Measurements from ENCODE around the gene MMP24. TPM values are rescaled to one million over a fixed set of nuclear protein-coding genes. Genes with fewer than 3 reads are reported as not detected.
"Not testable (repeated sequence)": the region's sequence is repeated elsewhere in the genome, so short reads cannot be mapped to it uniquely, and the experiment has no call there.

Gene MMP24
- polyA plus RNA-seq, 6 donors from 2014 or later = 0.05 to 0.09 (median 0.08) TPM; not detected in 1

DNA sequence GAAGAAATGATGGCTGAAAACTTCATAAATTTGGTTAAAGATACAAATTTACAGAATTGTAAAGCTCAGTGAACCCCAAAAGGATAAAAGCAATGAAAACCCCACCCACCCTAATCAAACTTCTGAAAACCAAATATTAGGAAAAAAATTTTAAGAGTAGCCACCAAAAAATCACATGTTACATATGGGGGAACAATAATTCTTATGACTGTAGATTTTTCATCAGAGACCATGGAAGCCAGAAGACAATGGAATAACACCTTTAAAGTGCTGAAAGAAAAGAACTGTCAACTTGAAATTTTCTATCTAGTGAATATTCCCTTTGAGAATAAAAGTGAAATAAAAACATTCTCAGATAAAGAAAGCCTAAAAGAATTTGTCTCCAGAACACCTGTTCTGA is 30.2 kb upstream of the MMP24 start:
- Mint-ChIP-seq H3K4me3 (no peak overlapping the region), H3K9me3 (peaks cover 0 to 30% (median 24%) of the 10 kb centered on the region in 7 donors), H3K36me3 (peaks cover 18 to 28% of the 10 kb centered on the region in 2 donors), H3K27me3 (no peaks in the 10 kb centered on the region), H3K27ac (no peak overlapping the region), H3K4me1 (no peaks in the 10 kb centered on the region)
- DNase-seq (no peak), ATAC-seq (ENCODE audit: low read depth in 2 of 2) (no peak)

DNA sequence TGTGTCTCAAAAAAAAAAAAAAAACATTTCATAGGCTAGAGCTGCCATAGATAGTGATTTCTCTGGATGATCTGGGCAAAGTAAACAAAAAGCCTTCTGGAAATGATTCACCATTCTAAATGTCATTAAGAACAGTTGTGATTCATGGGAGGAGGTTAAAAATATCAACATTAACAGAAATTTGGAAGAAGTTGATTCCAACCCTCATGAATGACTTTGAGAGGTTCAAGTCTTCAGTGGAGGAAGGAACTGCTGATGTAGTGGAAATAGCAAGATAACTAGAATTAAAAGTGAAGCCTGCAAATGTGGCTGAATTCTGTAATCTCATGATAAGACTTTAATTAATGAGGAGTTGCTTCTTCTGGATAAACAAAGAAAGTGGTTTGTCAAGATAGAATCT is 26.8 kb upstream of the MMP24 start:
- Mint-ChIP-seq H3K27me3 (no peaks in the 10 kb centered on the region), H3K9me3 (peaks cover 0 to 26% (median 22%) of the 10 kb centered on the region in 7 donors), H3K4me3 (no peak overlapping the region), H3K27ac (no peak overlapping the region), H3K4me1 (no peaks in the 10 kb centered on the region), H3K36me3 (peaks cover under 1 to 22% of the 10 kb centered on the region in 2 donors)
- no peak for DNase-seq
- ATAC-seq (ENCODE audit: low read depth in 2 of 2) = no peak

DNA sequence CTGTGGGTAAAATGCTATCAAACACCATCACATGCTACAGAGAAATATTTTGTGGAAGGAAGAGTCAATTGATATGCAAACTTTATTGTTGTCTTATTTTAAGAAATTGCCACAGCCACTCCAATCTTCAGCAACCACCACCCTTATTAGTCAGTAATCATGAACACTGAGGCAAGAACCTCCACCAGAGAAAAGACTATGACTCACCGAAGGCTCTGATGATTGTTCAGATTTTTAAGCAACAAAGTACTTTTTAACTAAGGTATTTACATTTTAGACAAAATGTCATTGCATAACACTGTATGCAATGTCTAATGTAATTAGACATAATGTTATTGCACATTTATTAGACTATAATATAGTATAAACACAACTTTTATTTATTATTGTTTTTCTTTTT is 26.2 kb upstream of the MMP24 start:
- Mint-ChIP-seq H3K4me3 (no peak overlapping the region), H3K9me3 (peaks cover 0 to 24% (median 19%) of the 10 kb centered on the region in 7 donors), H3K27ac (no peak overlapping the region), H3K4me1 (no peaks in the 10 kb centered on the region), H3K27me3 (no peaks in the 10 kb centered on the region), H3K36me3 (peaks cover 0 to 18% of the 10 kb centered on the region in 2 donors)
- ATAC-seq (ENCODE audit: low read depth in 2 of 2) (no peak), DNase-seq (no peak)

DNA sequence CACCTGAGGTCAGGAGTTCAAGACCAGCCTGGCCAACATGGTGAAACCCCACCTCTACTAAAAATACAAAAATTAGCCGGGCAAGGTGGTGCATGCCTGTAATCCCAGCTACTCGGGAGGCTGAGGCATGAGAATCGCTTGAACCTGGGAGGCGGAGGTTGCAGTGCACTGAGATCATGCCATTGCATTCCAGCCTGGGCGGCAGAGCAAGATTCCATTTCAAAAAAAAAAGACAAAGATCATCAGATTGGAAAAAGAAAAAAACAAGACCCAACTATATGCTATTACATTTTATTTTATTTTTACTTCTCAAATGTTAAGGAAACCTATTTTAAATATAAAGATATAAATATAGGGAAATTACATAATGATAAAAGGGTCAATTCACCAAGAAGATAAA is 25.0 kb upstream of the MMP24 start:
- H3K27me3 Mint-ChIP-seq; DNase-seq; ATAC-seq (ENCODE audit: low read depth in 2 of 2); H3K4me1 Mint-ChIP-seq; H3K27ac Mint-ChIP-seq; H3K4me3 Mint-ChIP-seq: not testable (repeated sequence)
- Mint-ChIP-seq H3K9me3 (peaks cover 0 to 21% (median 14%) of the 10 kb centered on the region in 7 donors), H3K36me3 (peaks cover 0 to 16% of the 10 kb centered on the region in 2 donors)

DNA sequence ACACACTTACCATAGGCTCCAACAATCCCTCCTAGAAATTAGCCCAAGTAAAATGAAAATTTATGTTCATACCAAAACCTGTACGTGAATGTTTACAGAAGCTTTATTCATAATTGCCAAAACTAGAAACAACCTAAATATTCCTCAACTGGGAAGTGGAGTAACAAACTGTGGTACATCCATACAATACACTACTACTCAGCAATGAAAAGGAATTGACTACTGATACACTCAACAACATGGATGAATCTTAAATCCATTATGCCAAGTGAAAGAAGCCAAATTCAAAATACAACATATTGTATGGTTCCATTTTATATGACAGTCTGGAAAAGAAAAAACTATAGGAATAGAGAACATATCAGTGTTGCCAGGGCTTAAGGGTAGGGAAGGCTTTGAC is 19.7 kb upstream of the MMP24 start:
- no peak overlapping the region for H3K4me3 Mint-ChIP-seq
- peak overlapping the region in 1 of 6 donors; percentile 12 for H3K27ac Mint-ChIP-seq
- H3K9me3 Mint-ChIP-seq = no peaks in the 10 kb centered on the region
- no peaks in the 10 kb centered on the region for H3K36me3 Mint-ChIP-seq
- H3K4me1 Mint-ChIP-seq = no peaks in the 10 kb centered on the region
- ATAC-seq (ENCODE audit: low read depth in 2 of 2) = no peak
- no peak for DNase-seq
- H3K27me3 Mint-ChIP-seq = no peaks in the 10 kb centered on the region

DNA sequence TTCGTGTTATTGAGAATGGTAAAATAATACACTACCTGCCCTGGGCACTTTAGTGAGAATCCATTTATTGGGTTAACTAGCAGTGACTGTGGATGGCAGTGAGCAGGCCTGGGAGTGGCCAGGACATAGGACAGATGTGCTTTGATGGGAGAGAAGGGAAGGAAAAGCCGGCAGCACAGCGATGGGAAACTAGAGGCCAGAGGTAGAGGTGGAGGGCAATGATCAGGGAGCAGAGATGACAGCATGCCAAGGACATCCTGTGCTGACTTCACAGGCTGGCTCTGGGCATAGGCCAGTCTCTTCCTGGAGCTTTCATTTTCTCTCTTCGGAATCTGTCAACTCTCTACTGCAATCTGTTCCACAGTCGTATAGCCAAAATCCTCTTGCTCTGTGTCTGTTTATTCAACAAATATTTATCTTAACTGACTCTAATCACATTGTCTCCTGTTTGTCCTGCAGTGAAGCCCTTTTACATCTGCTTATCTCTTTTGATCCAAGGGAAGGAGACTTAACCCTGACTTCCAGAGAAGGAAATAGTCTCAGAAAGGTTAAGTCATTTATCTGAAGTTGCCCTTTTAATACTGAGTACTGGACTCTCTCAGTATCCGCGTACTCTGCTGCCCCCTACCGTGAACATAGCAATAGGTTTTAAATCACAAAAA is 18.4 kb upstream of the MMP24 start:
- DNase-seq = peak; percentile 67
- Mint-ChIP-seq H3K36me3 (no peaks in the 10 kb centered on the region), H3K4me3 (no peak overlapping the region), H3K27ac (no peak overlapping the region), H3K9me3 (no peaks in the 10 kb centered on the region), H3K4me1 (no peaks in the 10 kb centered on the region), H3K27me3 (no peaks in the 10 kb centered on the region)
- ATAC-seq (ENCODE audit: low read depth in 2 of 2) = peak; percentile 78 to 91

DNA sequence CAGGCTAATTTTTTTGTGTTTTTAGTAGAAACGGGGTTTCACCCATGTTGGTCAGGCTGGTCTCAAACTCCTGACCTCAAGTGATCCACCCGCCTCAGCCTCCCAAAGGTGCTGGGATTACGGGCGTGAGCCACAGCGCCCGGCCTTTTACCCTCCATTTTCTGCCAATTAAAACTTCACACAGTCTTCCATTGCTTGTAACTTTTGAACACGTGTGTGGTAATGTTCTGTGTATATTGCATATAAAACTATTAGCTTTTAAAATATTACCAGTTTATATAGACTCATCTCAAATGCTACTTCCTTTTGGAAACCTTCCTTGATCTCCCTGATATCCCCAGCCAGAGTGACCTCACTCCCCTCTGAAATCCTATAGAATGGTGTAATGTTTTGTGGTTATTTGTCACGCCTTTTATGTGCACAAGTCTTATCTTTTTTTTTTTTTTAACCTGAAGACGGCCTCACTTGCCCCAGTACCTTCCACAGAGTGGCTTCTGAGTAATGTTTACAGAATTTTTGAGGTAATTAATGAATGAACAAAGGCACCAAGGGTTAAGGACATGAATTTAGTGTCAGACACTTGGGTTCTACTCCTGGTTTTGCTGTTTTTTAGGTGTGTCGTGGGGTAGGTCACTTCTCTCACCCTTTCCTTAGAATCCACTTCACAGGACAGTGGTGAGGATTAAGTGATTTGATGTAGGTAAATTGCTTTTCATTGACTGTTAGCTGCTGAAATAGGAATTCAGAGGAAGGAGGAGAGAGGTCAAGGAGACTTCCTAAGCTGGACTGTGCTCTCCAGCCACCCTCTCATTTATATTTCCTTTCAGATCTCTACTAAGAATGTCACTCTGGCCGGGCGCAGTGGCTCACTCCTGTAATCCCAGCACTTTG is 11.2 kb upstream of the MMP24 start:
- H3K9me3 Mint-ChIP-seq = no peaks in the 10 kb centered on the region
- H3K36me3 Mint-ChIP-seq = peaks cover 10 to 16% of the 10 kb centered on the region in 2 donors
- ATAC-seq (ENCODE audit: low read depth in 2 of 2) = no peak
- DNase-seq = no peak
- H3K4me1 Mint-ChIP-seq = no peaks in the 10 kb centered on the region
- no peak overlapping the region for H3K4me3 Mint-ChIP-seq
- no peaks in the 10 kb centered on the region for H3K27me3 Mint-ChIP-seq
- H3K27ac Mint-ChIP-seq = no peak overlapping the region

DNA sequence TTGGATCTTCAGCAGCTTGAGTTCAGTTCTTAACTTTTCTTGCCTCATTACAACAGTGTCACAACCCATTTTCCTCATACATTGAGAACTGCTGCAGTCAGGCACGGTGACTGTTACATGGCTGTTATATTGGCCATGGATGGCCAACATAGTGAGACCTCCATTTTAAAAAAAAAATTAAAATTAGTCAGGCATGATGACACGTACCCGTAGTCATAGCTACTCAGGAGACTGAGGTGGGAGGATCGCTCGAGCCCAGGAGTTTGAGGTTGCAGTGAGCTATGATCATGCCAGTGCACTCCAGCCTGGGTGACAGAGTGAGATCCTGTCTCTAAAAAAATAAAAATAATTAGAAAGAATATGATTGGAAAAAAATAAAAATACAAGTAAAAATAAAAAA is 9.9 kb upstream of the MMP24 start:
- no peaks in the 10 kb centered on the region for H3K27me3 Mint-ChIP-seq

DNA sequence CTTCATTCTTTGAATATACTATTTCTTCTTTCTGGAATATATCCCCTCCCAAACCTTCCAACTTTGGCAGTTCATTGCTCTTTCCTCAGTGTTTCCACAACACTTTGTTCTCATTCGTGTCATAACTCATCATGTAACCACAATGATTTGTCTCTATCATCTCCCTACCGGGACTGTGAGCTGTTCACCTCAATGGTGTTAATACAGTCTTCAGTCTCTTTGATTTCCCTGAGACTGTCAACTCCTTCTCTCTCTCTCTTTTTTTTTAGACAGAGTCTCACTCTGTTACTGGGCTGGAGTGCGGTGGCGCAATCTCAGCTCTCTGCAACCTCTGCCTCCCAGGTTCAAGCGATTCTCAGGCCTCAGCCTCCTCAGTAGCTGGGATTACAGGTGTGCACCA is 2.5 kb upstream of the MMP24 start:
- no peak for ATAC-seq (ENCODE audit: low read depth in 2 of 2)
- DNase-seq = no peak
- H3K4me3 Mint-ChIP-seq = no peak overlapping the region
- H3K4me1 Mint-ChIP-seq = peaks cover 4 to 15% (median 8%) of the 10 kb centered on the region in 3 donors
- H3K27me3 Mint-ChIP-seq = peaks cover 27 to 38% (median 37%) of the 10 kb centered on the region in 3 donors
- H3K9me3 Mint-ChIP-seq = peaks cover 0 to 8% (median 0%) of the 10 kb centered on the region in 7 donors
- H3K36me3 Mint-ChIP-seq = peaks cover 2 to 19% of the 10 kb centered on the region in 2 donors
- H3K27ac Mint-ChIP-seq = no peak overlapping the region

More for the DNA sequence above, 9.9 kb upstream of the MMP24 start:
- DNase-seq = no peak
- H3K9me3 Mint-ChIP-seq = no peaks in the 10 kb centered on the region
- H3K4me1 Mint-ChIP-seq = no peaks in the 10 kb centered on the region
- no peak for ATAC-seq (ENCODE audit: low read depth in 2 of 2)
- no peak overlapping the region for H3K4me3 Mint-ChIP-seq
- peaks cover 10 to 16% of the 10 kb centered on the region in 2 donors for H3K36me3 Mint-ChIP-seq
- peak overlapping the region in 1 of 6 donors; percentile 67 for H3K27ac Mint-ChIP-seq

DNA sequence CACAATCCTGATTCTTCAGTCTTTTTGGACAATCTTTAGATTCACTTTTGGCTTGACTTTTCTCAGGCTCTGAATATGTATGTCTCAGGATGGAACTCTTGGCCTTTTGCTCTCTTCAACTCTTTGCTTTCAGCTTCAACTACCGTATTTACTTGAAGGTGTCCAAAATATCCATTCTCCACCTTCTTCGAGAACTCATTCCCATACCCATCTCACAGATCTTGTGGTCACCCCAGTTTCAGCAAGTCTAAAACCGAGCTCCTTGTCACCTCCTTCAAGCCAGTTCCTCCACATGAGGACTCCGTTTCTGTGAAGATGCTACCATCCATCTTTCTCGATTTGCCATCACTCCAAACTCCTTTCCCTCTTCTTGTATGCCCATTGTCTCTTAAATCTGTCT is 2.0 kb upstream of the MMP24 start:
- H3K36me3 Mint-ChIP-seq = peaks cover 0 to 25% of the 10 kb centered on the region in 2 donors
- H3K9me3 Mint-ChIP-seq = peaks cover 0 to 10% (median 0%) of the 10 kb centered on the region in 7 donors
- DNase-seq (no peak), ATAC-seq (ENCODE audit: low read depth in 2 of 2) (no peak)
- peaks cover 4 to 15% (median 8%) of the 10 kb centered on the region in 3 donors for H3K4me1 Mint-ChIP-seq
- no peak overlapping the region for H3K4me3 Mint-ChIP-seq
- peaks cover 33 to 44% (median 43%) of the 10 kb centered on the region in 3 donors for H3K27me3 Mint-ChIP-seq
- no peak overlapping the region for H3K27ac Mint-ChIP-seq

DNA sequence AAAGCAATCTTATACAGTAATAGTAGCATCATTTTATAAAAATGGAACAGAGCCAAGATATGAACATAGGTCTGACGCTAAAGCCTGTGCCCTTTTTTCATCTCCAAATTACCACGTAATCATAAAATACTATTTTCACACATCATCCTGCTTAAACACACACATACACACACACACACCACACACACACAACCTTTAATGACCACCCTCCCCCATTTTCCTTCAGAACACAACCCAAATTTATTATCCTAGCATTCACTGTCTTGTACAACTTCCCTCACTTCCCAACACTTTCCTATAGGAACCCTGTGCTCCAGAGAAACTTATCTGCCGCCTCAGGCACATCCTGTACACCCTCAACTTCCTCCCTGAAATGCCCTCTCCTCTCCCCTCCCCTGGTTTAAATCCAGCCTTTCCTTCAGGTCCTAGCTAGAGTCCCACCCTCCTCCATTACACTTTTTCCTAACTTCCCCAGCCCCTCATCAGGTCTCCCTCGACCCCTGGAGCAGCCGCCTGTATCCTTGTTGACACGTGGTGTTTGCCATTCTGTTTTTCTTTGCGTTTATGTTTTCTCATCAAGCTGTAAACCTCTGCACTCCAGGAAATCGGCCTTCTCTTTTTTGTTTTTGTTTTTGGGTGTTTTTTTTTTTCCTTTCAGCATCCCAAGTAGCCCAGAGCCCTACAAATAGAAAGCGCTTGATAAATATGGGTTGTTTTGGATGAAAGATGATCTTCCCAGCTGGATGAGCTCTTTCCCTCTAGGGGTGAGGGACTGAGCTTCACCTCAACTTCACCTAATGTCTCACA is 968 bp upstream of the MMP24 start:
- H3K36me3 Mint-ChIP-seq = peaks cover under 1 to 31% of the 10 kb centered on the region in 2 donors
- peaks cover 40 to 49% (median 49%) of the 10 kb centered on the region in 3 donors for H3K27me3 Mint-ChIP-seq
- peak overlapping the region in 1 of 6 donors; percentile 60 for H3K27ac Mint-ChIP-seq
- H3K4me3 Mint-ChIP-seq = peak overlapping the region; percentile 44 to 88 (median 70)
- peaks cover 4 to 15% (median 8%) of the 10 kb centered on the region in 3 donors for H3K4me1 Mint-ChIP-seq
- no peak for ATAC-seq (ENCODE audit: low read depth in 2 of 2)
- no peak for DNase-seq
- peaks cover 0 to 10% (median 0%) of the 10 kb centered on the region in 7 donors for H3K9me3 Mint-ChIP-seq

DNA sequence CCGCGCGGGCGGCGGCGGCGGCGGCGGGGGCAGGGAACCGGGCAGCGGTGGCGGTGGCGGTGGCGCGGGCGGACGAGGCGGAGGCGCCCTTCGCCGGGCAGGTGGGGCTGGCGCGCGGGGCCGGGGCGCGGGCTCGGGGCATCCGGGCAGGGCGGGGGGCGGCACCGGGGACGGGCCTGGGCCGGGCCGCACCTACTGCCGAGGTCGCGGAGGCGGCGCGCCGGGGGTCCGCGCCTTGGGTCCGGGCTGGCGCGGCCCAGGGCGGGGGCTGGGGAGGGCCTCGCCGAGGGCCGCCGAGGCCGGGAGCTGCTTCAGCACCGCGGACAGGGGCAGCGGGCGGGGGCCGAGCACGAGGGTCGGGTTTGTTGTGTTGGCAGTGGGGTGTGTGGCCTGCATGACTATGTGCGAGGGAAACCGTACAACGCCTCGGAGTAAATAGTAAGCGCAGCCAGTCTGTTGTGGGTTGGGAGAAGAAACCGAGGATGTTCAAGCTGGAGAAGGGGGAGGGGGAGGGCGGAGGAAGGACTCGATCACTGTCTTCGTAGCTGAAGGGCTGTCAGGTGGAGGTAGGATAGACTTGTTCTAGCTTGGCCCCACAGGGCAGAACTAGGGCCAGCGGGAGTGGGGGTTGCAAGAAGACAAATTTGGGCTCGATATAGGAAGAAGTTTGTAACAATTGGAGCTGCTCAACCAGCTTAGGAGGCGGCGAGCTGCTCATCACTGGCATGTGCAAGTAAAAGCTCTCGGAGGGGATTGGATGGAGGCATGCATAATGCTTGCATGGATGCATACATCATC is 593 bp downstream of the MMP24 start:
- Mint-ChIP-seq H3K36me3 (peaks cover 11 to 42% of the 10 kb centered on the region in 2 donors), H3K27me3 (peaks cover 49 to 56% (median 51%) of the 10 kb centered on the region in 3 donors), H3K4me3 (peak overlapping the region; percentile 60 to 91 (median 78)), H3K9me3 (peaks cover 0 to 11% (median 0%) of the 10 kb centered on the region in 7 donors), H3K27ac (peak overlapping the region in 3 of 6 donors; percentile 24 to 79 (median 28)), H3K4me1 (peaks cover 4 to 15% (median 8%) of the 10 kb centered on the region in 3 donors)
- ATAC-seq (ENCODE audit: low read depth in 2 of 2) = peak; percentile 61 to 70
- DNase-seq = peak; percentile 14
